Neural progenitor cell (in vitro differentiated cells): ENCODE results near the gene OR5AC2.

Experiments used
- CTCF ChIP-seq: fragments of 200-600 bp; sonication (generic); IDR thresholded peaks from 2 replicates; pipeline ENCODE4 v1.5.1; 2017; ENCODE audit warnings: antibody characterized with exemption, mild to moderate bottlenecking
- EZH2 ChIP-seq: fragments of 200-600 bp; sonication (generic); IDR thresholded peaks from 2 replicates; pipeline ENCODE4 v1.6.1; 2017; ENCODE audit warnings: antibody characterized with exemption, mild to moderate bottlenecking, moderate library complexity
- EZH2phosphoT487 ChIP-seq: fragments of 200-600 bp; sonication (generic); IDR thresholded peaks from 2 replicates; pipeline ENCODE4 v1.6.1; 2017; ENCODE audit warnings: antibody characterized with exemption

- TF ChIP-seq EZH2phosphoT487 = no peak
- no peak for TF ChIP-seq CTCF
- no peak for TF ChIP-seq EZH2
Measured at GRCh38 chr3:98057631-98058030, 29.3 kb upstream of the OR5AC2 start.
